Sigmoid colon (tissue), 7 donors: ENCODE data around the gene TAF1B. TPM values are rescaled to one million over a fixed set of nuclear protein-coding genes. Genes with fewer than 3 reads are reported as not detected.

ENCODE experiments used
- DNase-seq: peaks from one replicate; pipeline ENCODE4 v3.0.0-alpha.2; 2019
- H3K27ac ChIP-seq, 4 donors: fragments of 200-600 bp; sonication (generic); one replicate each; pipeline ENCODE4 v1.5.1; 2016 to 2019; ENCODE audit warnings: mild to moderate bottlenecking in 1 of 4
- H3K27me3 ChIP-seq, 3 donors: fragments of 200-600 bp; sonication (generic); one replicate each; pipeline ENCODE4 v1.5.1; 2019; ENCODE audit warnings: mild to moderate bottlenecking in 1 of 3
- H3K36me3 ChIP-seq, 4 donors: fragments of 200-600 bp; sonication (generic); one replicate each; pipeline ENCODE4 v1.5.1; 2016 to 2019
- H3K4me1 ChIP-seq, 4 donors: fragments of 200-600 bp; sonication (generic); one replicate each; pipeline ENCODE4 v1.5.1; 2017 to 2019
- H3K4me3 ChIP-seq, 4 donors: fragments of 200-600 bp; sonication (generic); one replicate each; pipeline ENCODE4 v1.5.1; 2017 to 2019; ENCODE audit warnings: mild to moderate bottlenecking in 2 of 4, moderate library complexity in 1 of 4
- H3K9me3 ChIP-seq, 4 donors: fragments of 200-600 bp in 3 of 4; sonication (generic) in 3 of 4; one replicate each; pipeline versions ENCODE4 v1.5.1 to v1.6.1; 2013 to 2019
- EP300 ChIP-seq, 4 donors: sonication (generic); formaldehyde crosslinking; IDR thresholded peaks; one replicate each; pipeline ENCODE4 v1.6.1; 2017; ENCODE audit warnings: antibody characterized with exemption in 4 of 4
- POLR2A ChIP-seq, 2 donors: fragments of 450-650 bp; IDR thresholded peaks; one replicate each; pipeline ENCODE4 v1.6.1; 2016; ENCODE audit warnings: antibody characterized with exemption in 2 of 2, mild to moderate bottlenecking in 2 of 2, moderate library complexity in 2 of 2
- POLR2AphosphoS5 ChIP-seq, 4 donors: sonication (generic); formaldehyde crosslinking; IDR thresholded peaks; one replicate each; pipeline ENCODE4 v1.6.1; 2017; ENCODE audit warnings: antibody characterized with exemption in 4 of 4
- WGBS, 2 donors: extraction: QIAGEN DNeasy Blood & Tissue Kit; methylation state at CpG; one replicate each; pipeline ENCODE4 v1.1.7; 2013; 5-methylcytosine and 5-hydroxymethylcytosine counted together
- intact Hi-C: fragments of 100-400 bp; cut with DNase I; formaldehyde crosslinking; loops from one replicate; pipeline ENCODE4 v1.15.1; 2023
- polyA plus RNA-seq, 3 donors: library from polyadenylated mRNA; stranded (reverse); fragments of 200-250 nt; gene quantifications; one replicate each; pipeline ENCODE4 v1.2.3, GENCODE V29; 2013
- total RNA-seq, 4 donors: library from RNA; depleted of rRNA; stranded (reverse); fragments of >200 nt; gene quantifications; one replicate each; pipeline ENCODE4 v1.1.0, GENCODE V29; 2016
- TF ChIP-seq, protein P1 (sequence below), 4 experiments: fragments of 450-650 bp in 3 of 4; fragments of 200-600 bp in 1 of 4; IDR thresholded peaks; one replicate each; pipeline ENCODE4 v1.5.1; 2016 to 2019; ENCODE audit warnings: antibody characterized with exemption in 4 of 4, mild to moderate bottlenecking in 3 of 4, moderate library complexity in 2 of 4
- donor health status: healthy with polysubstance abuse.
- donor health status: Bipolar disorder and iron deficiency.
- donor health status: healthy.

The TAF1B gene
- total and polyA plus RNA-seq, 7 donors: 2.3 to 19.8 (median 11.4) TPM

DNA sequence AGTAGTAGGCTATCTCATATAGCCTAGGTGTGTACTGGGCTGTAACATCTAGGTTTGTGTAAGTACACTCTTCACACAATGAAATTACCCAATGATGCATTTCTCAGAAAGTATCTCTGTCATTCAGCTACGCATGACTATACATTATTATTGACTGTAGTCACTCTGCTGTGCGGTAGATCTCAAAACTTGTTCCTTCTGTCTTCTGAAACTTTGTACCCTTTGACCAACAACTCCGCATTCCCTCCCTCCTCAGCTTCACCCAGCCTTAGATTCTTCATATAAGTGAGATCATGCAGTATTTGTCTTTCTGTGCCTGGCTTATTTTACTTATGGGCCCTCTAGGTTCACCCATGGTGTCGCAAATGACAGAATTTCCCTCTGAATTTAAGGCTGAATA, 49.0 kb downstream of the TAF1B start:
- peaks cover 0 to 5% (median 0%) of the 10 kb centered on the region in 4 donors for H3K9me3 ChIP-seq
- H3K27ac ChIP-seq: no peak overlapping the region
- TF ChIP-seq, protein P1, sequence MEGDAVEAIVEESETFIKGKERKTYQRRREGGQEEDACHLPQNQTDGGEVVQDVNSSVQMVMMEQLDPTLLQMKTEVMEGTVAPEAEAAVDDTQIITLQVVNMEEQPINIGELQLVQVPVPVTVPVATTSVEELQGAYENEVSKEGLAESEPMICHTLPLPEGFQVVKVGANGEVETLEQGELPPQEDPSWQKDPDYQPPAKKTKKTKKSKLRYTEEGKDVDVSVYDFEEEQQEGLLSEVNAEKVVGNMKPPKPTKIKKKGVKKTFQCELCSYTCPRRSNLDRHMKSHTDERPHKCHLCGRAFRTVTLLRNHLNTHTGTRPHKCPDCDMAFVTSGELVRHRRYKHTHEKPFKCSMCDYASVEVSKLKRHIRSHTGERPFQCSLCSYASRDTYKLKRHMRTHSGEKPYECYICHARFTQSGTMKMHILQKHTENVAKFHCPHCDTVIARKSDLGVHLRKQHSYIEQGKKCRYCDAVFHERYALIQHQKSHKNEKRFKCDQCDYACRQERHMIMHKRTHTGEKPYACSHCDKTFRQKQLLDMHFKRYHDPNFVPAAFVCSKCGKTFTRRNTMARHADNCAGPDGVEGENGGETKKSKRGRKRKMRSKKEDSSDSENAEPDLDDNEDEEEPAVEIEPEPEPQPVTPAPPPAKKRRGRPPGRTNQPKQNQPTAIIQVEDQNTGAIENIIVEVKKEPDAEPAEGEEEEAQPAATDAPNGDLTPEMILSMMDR (IDR thresholded peaks at IDR 0.05): no peak
- peaks cover 0 to 12% (median 7%) of the 10 kb centered on the region in 4 donors for H3K4me1 ChIP-seq
- peaks cover 0 to 8% (median 0%) of the 10 kb centered on the region in 4 donors for H3K36me3 ChIP-seq
- DNase-seq: no peak
- H3K4me3 ChIP-seq: no peak overlapping the region
- H3K27me3 ChIP-seq: no peaks in the 10 kb centered on the region
- 98 to 99% methylated on average over 4 of the region's 4 CpGs for WGBS, 2 donors
- intact Hi-C loops: no loop called here

DNA sequence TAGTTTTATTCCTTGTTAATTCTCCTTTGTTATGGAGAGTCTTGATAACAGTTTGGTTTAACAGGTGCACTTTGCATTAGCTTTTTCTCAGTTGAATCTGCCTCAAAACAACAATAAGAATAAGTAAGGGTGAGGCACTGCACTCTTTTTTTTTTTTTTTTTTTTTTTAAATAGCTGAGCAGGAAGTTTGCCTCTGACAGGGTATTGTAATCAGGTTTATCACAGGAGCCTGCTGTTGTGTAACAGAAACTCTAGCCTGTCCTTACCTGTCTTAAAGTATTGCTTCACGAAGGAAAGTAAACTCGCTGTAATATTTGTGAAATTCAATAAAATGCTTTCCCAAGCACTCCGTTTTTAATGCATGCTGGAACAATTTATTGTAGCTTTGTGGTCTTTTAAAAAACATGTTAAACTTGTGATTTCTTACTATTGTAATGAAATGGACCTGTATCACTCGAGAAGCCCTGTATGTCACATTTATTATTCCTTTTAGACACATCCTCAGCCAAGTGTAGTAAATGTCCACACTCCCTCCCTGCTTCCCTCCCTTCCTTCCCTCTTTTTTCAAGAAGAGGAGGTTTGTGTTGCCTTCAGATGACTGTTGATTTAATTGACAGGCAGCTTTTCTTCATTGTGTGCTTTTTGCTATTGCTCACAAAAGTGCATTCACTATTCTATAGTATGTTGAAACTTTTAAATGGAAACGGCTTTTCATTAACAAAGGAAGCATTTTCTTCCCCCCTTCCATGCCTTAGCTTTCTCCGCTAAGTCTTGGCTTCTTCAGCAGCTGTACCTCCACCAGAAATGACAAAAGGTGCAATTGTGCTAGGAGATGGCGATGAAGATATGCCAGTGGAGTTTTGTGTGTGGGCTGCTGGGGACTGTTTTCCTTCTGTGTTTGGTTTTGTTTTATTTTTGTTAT, 52.7 kb downstream of the TAF1B start:
- no peak overlapping the region for H3K4me3 ChIP-seq
- peaks cover 0 to 24% (median 18%) of the 10 kb centered on the region in 4 donors for H3K4me1 ChIP-seq
- H3K9me3 ChIP-seq: no peaks in the 10 kb centered on the region
- TF ChIP-seq EP300 (IDR thresholded peaks at IDR 0.05) (no peak), POLR2AphosphoS5 (IDR thresholded peaks at IDR 0.05) (no peak), POLR2A (IDR thresholded peaks at IDR 0.05) (no peak)
- TF ChIP-seq, protein P1 (IDR thresholded peaks at IDR 0.05): no peak
- no peak for DNase-seq
- no peaks in the 10 kb centered on the region for H3K27me3 ChIP-seq
- H3K27ac ChIP-seq: no peak overlapping the region
- intact Hi-C loops: no loop called here
- 40 to 65% methylated on average over 7 of the region's 7 CpGs for WGBS, 2 donors
- peaks cover 0 to 8% (median 0%) of the 10 kb centered on the region in 4 donors for H3K36me3 ChIP-seq

DNA sequence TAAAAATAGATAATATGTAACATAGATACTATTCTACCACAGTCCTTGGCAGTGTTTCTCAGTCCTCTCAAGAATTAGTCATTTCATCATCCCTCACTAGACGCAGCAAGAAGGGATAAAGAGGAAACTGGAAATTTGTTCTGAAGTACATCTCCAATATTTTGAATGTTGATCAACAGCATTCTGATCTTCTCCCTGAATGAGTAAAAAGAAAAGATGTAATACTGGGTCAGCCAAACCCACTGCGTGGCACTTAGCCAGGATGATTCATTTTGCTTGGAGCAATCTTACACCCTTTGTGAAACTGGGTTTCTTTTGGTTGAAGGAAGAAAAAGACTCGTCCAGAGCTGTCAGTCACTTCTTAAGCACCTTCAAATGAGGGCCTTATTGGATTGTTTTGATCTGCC, 54.1 kb downstream of the TAF1B start:
- peaks cover 0 to 2% (median 0%) of the 10 kb centered on the region in 4 donors for H3K36me3 ChIP-seq
- peak overlapping the region in 3 of 4 donors; percentile 42 to 55 (median 44) for H3K27ac ChIP-seq
- no peak overlapping the region for H3K4me3 ChIP-seq
- no peaks in the 10 kb centered on the region for H3K27me3 ChIP-seq
- TF ChIP-seq POLR2AphosphoS5 (IDR thresholded peaks at IDR 0.05) (no peak), POLR2A (IDR thresholded peaks at IDR 0.05) (no peak), EP300 (IDR thresholded peaks at IDR 0.05) (no peak)
- TF ChIP-seq, protein P1 (IDR thresholded peaks at IDR 0.05): no peak
- peak; percentile 90 for DNase-seq
- H3K4me1 ChIP-seq: peaks cover 0 to 24% (median 18%) of the 10 kb centered on the region in 4 donors
- no peaks in the 10 kb centered on the region for H3K9me3 ChIP-seq
- WGBS, 2 donors: 46 to 65% methylated on average over 3 of the region's 3 CpGs
- intact Hi-C loops: no loop called here

DNA sequence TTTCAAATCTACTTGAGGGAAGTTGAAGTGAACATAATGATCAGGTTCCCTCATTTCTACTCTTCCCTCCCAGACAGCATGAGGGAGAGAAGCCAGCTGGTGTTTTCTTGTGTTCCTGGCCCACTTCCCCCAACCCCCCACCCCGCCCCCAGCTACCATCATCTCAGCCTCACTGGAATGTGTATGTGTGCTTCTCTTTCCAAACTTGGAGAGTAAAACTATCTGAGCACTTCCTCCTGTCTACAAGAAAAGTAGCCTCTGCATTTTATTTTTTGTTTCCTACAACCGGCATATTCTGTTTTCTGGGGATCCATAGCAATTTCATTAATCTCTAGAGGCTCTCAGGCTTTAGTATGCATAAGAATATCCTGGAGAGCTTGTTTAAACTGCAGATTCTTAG, 54.6 kb downstream of the TAF1B start:
- TF ChIP-seq POLR2AphosphoS5 (IDR thresholded peaks at IDR 0.05) (no peak), POLR2A (IDR thresholded peaks at IDR 0.05) (no peak), EP300 (IDR thresholded peaks at IDR 0.05) (no peak)
- TF ChIP-seq, protein P1 (IDR thresholded peaks at IDR 0.05): no peak
- DNase-seq: no peak
- H3K4me3 ChIP-seq: no peak overlapping the region
- H3K27me3 ChIP-seq: no peaks in the 10 kb centered on the region
- 69 to 92% methylated on average over 2 of the region's 2 CpGs for WGBS, 2 donors
- peak overlapping the region in 3 of 4 donors; percentile 42 to 55 (median 44) for H3K27ac ChIP-seq
- H3K4me1 ChIP-seq: peaks cover 0 to 24% (median 18%) of the 10 kb centered on the region in 4 donors
- no peaks in the 10 kb centered on the region for H3K36me3 ChIP-seq
- intact Hi-C loops: no loop called here
- no peaks in the 10 kb centered on the region for H3K9me3 ChIP-seq
